ENCODE data around the gene DAGLA. TPM values are rescaled to one million over a fixed set of nuclear protein-coding genes. Genes with fewer than 3 reads are reported as not detected.

Gene DAGLA
- total RNA-seq, 2 donors from 2014 or later: 1.8 to 2.4 TPM

- intact Hi-C loops (cut with DNase I): no loop called here
- no peak for DNase-seq (ENCODE audit: low spot score)
Observed at GRCh38 chr11:61769946-61770683, 89.9 kb downstream of the DAGLA start.

- DNase-seq (ENCODE audit: low spot score): no peak
- intact Hi-C loops (cut with DNase I): no loop called here
Observed at GRCh38 chr11:61771195-61771894, 91.2 kb downstream of the DAGLA start.

GRCh38 chr11:61771985-61772455 is 91.8 kb downstream of the DAGLA start:
- DNase-seq (ENCODE audit: low spot score): no peak
- intact Hi-C loops (cut with DNase I): no loop called here

DNA sequence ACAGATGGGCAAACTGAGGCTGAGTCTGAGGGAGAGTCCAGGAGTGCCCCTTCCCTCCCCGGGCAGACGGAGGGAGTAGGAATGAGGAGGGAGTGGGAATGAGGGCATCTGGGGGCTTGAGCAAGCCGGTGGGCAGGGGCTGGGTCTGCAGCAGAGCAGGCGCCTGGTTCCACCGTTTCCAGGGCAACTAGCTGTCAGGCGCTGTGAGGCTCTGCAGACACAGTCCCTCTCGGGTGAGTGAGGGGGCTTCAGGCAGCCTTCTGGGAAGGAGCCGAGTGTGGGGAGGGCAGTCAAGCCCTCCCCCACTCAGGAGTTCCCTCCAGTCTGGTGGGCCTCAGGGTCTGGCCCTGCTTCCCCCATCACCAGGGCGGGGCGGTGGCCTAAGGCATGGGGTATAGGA is 93.2 kb downstream of the DAGLA start:
- DNase-seq (ENCODE audit: low spot score): no peak
- intact Hi-C loops (cut with DNase I): no loop called here

DNA sequence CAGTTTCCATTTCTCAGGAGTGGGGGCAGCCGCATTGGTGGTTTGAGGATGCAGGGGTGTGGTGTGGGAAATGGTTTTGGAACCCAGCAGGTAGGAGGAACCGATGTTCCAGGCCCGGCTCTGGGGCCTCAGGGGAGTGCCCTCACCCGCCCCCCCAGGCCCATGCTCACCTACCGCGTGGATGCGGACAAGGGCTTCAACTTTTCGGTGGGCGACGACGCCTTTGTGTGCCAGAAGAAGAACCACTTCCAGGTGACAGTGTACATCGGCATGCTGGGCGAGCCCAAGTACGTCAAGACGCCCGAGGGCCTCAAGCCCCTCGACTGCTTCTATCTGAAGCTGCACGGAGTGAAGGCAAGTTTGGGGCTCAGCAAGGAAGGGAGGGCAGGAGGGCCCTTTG is 93.6 kb downstream of the DAGLA start:
- intact Hi-C loops (cut with DNase I): no loop called here
- DNase-seq (ENCODE audit: low spot score): no peak

DNA sequence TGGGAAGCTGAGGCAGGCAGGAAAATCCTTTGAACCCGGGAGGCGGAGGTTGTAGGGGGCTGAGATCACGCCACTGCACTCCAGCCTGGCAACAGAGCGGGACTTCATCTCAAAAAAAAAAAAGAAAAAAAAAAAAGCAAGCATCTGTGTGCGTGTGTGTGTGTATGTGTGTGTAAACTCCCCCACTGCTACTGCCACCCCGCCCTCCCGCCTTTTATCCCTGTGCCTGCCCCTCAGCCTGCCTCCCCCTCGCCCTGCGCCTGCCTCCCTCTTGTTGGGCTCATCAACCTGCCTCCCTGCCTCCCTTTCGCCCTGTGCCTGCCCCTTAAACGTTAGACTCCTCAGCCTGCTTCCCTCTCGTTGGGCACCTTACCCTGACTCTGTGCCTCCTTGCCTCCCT is 94.2 kb downstream of the DAGLA start:
- DNase-seq (ENCODE audit: low spot score): no peak
- intact Hi-C loops (cut with DNase I): no loop called here

DNA sequence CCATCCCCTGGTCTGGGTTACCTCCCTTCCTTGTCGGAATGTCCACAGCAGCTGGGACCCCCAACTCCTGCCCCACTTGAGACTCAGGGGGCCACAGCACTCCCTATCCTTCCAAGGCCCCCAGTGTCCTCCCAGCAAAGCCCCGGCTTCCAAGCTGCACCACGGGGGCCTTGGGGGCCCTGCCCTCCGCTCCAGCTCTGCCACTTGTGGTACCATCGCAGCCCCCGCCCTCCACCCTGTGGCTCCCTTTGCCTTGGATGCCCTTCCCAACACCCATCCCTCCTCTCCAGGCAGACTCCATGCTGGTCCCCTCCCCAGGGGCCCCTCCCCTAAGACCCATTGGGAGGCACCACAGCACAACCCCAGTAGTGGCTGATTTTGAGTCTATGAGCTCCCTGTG is 94.9 kb downstream of the DAGLA start:
- intact Hi-C loops (cut with DNase I): no loop called here
- no peak for DNase-seq (ENCODE audit: low spot score)

GRCh38 chr11:61775606-61776554 is 95.7 kb downstream of the DAGLA start:
- DNase-seq (ENCODE audit: low spot score): no peak
- intact Hi-C loops (cut with DNase I): no loop called here

GRCh38 chr11:61776561-61777075 is 96.4 kb downstream of the DAGLA start:
- intact Hi-C loops (cut with DNase I): no loop called here
- DNase-seq (ENCODE audit: low spot score): no peak

- intact Hi-C loops (cut with DNase I): no loop called here
- no peak for DNase-seq (ENCODE audit: low spot score)
Observed at GRCh38 chr11:61777234-61778090, 97.3 kb downstream of the DAGLA start.

- DNase-seq (ENCODE audit: low spot score): no peak
- intact Hi-C loops (cut with DNase I): no loop called here
Observed at GRCh38 chr11:61778357-61778886, 98.2 kb downstream of the DAGLA start.

DNA sequence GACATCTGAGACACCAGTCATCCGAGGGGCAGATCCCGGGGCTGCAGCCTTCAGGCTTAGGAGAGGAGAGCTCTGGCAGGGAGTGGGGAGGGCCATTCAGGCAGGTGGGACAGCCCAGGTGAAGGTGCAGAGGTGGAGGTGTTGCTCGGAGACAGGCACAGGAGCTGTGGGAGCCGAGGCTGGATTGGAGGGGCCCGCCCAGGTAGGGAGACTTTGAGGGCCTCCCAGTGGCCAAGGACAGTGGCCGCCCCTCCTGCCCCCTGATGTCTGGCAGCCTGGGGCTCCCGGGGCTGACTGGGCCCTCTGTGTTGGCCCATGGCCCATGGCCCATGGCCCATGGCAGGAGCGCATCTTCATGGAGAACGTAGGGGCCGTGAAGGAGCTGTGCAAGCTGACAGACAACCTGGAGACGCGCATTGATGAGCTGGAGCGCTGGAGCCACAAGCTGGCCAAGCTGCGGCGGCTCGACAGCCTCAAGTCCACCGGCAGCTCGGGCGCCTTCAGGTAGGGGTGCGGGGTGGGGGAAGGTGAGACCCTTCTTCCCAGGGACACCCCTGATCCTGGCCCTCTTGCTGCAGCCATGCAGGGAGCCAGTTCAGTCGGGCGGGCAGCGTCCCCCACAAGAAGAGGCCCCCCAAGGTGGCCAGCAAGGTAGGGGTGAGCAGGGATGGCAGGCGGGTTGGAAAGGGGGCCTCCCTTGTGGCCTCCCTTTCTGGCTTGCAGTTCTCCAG is 98.9 kb downstream of the DAGLA start:
- no peak for DNase-seq (ENCODE audit: low spot score)

GRCh38 chr11:61779666-61780525 is 99.7 kb downstream of the DAGLA start:
- intact Hi-C loops (cut with DNase I): no loop called here

More for the DNA sequence above, 98.9 kb downstream of the DAGLA start:
- intact Hi-C loops (cut with DNase I): no loop called here

GRCh38 chr11:61780581-61781162 is 100.5 kb downstream of the DAGLA start:
- no peak for DNase-seq (ENCODE audit: low spot score)
- intact Hi-C loops (cut with DNase I): no loop called here

More at GRCh38 chr11:61779666-61780525, 99.7 kb downstream of the DAGLA start:
- no peak for DNase-seq (ENCODE audit: low spot score)

GRCh38 chr11:61781585-61781984 is 101.4 kb downstream of the DAGLA start:
- intact Hi-C loops (cut with DNase I): no loop called here
- no peak for DNase-seq (ENCODE audit: low spot score)

DNA sequence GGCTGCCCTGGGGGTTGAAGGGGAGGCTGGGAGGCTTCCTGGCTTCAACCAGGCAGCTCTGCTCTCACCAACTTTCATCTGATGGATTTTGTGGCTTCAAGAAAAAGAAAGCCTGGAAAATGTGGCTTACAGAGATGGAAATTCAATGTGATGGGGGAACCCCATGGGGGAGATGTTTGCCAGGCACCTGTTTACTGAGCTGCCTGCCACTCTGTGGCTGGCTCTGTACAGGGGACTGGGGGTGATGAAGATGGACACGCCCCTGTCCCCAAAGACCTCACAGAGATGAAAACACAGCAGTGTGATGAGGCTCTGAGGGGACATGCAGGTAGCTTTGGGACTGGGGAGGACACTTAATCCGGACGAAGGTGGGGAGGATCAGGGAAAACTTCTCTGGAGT is 102.1 kb downstream of the DAGLA start:
- intact Hi-C loops (cut with DNase I): loop anchor here in 1 of 2 donors (1.0 kb wide), 1 partner anchor 26 kb away; no protein-coding TSS in a partner anchor

More for the DNA sequence above, 102.1 kb downstream of the DAGLA start:
- DNase-seq (ENCODE audit: low spot score): no peak

Data from posterior vena cava (tissue), 2 donors.